GM21737 (cell line): ENCODE data around the gene C5AR2.
"Not testable (repeated sequence)": the region's sequence is repeated elsewhere in the genome, so short reads cannot be mapped to it uniquely, and the experiment has no call there.

ENCODE experiments used
- ATAC-seq: cut with Tn5 transposase; IDR thresholded peaks from one replicate; pipeline ENCODE4 v1.9.1; 2021; ENCODE audit warnings: mild to moderate bottlenecking, moderate library complexity; ENCODE audit not compliant: unreplicated experiment

Gene C5AR2

GRCh38 chr19:47331931-47332547, at the start of gene C5AR2:
TSS of gene C5AR2 (plus strand) at chr19:47332175. CDS start at chr19:47340800, 8,625 bp downstream.
- ATAC-seq, result no peak

DNA sequence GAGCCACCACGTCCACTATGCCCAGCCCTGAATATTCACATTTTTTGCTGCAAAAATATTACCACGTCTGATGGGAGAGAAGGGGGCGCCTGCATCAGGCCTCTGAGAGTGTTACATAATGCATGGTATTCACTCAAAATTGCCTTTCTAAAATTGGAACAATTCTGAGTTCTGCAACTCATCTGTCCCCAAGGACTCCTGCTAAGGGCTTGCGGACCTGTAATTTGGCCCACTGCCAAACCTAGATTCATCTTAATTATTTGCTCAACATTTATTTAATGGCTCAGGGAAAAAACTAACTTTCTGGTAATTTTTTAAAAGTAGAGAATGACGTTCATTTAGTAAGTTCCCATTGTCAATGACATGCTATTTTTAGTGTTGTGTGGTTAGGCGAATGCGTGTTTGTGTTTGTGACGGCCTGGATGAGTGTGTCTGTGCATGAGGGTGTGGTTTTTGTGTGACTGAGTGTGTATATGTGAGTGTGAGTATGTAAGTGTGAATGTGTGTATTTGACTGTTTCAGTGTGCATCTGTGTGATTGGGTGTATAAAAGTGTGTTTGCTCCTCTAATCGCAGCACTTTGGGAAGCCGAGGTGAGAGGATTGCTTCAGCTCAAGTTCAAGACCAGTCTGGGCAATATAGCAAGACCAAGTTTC, 48.4 kb upstream of the C5AR2 start:
- no peak for ATAC-seq

- no peak for ATAC-seq
Measured at GRCh38 chr19:47284324-47284899, 47.6 kb upstream of the C5AR2 start.

DNA sequence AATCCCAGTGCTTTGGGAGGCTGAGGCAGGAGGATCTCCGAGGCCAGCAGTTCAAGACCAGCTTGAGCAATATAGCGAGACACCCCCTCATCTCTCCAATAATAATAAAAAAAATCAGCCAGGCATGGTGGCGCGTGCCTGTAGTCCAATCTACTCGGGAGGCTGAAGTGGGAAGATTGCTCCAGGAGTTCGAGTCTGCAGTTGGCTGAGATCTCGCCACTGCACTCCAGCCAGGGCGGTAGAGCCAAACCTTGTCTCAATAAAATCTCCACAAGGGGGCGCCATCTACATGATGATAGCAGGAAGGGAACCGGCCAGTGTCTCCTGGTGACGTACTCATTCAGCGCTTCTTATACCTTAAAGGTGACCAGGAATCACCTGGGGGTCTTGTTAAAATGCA, 35.9 kb upstream of the C5AR2 start:
- ATAC-seq, result no peak

GRCh38 chr19:47300867-47301266, 31.1 kb upstream of the C5AR2 start:
- ATAC-seq, result not testable (repeated sequence)

DNA sequence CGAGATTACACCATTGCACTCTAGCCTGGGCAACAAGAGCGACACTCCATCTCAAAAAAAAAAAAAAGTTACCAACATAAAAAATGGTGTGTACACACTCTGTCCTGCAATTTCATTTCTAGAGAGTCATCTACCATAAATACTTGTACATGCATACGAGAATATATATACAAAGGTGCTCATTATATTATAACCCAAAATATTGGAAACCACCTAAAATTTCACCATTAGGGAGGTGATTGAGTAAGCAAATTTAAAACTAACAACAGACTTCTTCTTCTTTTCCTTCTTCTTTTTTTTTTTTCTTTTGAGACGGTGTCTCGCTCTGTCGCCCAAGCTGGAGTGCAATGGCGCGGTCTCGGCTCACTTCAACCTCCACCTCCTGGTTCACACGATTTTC, 29.7 kb upstream of the C5AR2 start:
- ATAC-seq, result no peak

GRCh38 chr19:47303966-47304365, 28.0 kb upstream of the C5AR2 start:
- ATAC-seq, result no peak

DNA sequence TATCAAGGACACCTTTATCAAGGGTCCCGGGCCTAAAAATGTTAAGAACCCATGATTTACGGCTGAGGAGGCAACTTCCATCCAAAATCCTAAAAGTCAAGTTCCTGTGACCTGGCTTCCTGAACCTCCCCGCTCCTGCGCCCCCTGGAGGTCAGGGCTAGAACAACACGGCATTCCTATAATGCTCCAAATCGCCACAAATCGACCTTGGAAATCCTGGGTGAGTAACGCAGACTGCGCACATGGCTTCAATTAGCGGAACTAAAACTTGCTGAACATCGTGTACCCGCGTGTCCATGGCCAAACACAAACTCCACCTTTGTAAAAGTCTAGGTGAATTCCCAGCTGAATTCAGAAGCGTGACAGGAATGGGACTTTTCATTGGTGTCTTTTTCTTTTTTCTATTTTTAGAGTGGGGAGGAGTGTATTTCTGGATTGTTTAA, 26.6 kb upstream of the C5AR2 start:
- ATAC-seq, result no peak

DNA sequence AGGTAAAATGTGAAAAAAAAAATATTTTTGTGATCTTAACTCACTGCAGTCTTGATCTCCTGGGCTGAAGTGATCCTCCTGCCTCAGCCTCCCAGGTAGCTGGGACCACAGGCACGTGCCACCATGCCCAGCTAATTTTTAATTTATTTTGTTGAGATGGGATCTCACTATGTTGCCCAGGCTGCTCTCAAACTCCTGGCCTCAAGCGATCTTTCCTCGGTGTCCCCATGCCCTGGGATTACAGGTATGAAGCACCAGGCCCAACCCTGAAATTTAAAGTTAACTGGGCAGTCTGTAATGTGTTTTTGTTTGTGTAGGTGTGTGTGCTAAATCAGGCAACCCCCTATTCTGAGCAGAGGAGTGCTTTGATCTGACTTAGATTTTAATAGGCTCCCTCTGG, 25.7 kb upstream of the C5AR2 start:
- ATAC-seq, result no peak

GRCh38 chr19:47309038-47309437, 22.9 kb upstream of the C5AR2 start:
- ATAC-seq, result no peak

GRCh38 chr19:47309608-47310007, 22.4 kb upstream of the C5AR2 start, which contains the start of gene C5AR1:
TSS of gene C5AR1 (plus strand) at chr19:47309861. CDS start at chr19:47309896, 35 bp downstream.
- no peak for ATAC-seq

- no peak for ATAC-seq
Measured at GRCh38 chr19:47310323-47310722, 21.7 kb upstream of the C5AR2 start.

GRCh38 chr19:47310819-47311218, 21.2 kb upstream of the C5AR2 start:
- ATAC-seq, result no peak

DNA sequence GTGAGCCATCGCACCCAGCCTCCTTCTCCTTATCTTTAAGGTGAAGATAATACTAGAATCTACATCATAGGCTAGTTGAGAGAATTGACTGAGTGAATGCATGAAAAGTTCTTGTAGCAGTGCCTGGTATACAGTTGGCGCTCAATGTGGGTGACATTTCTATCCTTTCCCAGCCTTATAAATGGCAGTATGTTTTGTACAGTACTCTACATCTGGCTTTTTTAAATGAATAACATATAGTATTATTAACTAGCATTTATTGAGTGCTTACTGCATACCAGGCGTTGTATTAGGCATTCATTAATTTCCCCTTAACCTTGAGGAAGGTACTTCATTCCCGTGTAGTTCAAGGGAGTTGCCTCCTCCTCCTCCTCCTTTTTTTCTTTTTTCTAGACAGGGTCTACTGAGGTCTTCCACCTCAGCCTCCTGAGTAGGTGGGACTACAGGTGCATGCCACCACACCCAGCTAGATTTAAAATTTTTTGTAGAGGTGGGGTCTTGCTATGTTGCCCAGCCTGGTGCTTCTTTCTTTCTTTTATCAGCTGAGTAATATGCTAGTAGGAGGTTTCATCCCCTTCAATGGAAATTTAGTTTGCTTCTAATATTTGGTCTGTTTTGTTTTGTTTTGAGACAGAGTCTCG, 19.5 kb upstream of the C5AR2 start:
- no peak for ATAC-seq

DNA sequence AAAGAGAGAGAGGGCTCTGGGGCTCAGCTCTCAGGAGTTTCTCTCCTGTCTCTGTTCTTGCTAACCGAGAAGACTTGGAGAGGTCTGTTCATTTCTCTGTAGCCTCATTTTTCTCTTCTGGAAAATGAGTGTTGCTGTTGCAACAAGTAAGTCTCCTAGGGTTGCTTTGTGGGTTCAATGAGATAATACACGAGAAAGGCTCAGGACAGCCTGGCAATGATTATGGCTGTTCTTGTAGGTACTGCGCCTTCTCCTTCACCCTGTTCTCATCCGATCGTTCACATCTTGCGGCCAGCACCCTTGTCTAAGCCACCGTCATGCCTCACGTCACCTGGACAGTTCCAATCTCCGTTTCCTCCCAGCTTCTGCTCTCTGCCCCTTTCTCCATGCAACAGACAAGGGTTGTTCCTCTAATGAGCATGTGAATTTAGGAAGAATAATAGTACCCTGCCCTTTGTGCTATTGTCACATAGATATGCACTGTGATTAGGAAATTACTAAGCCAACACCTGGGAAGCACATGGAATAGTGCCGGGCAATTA, 18.1 kb upstream of the C5AR2 start:
- ATAC-seq, result no peak

- ATAC-seq, result no peak
Measured at GRCh38 chr19:47315125-47315821, 16.7 kb upstream of the C5AR2 start.

- no peak for ATAC-seq
Measured at GRCh38 chr19:47316513-47316912, 15.5 kb upstream of the C5AR2 start.

- no peak for ATAC-seq
Measured at GRCh38 chr19:47319923-47320871, 11.8 kb upstream of the C5AR2 start.

- ATAC-seq, result no peak
Measured at GRCh38 chr19:47321630-47322029, 10.3 kb upstream of the C5AR2 start.

GRCh38 chr19:47322058-47322457, 9.9 kb upstream of the C5AR2 start:
- ATAC-seq, result no peak
